SK-N-SH treated with all-trans-retinoic acid at 6 μM for 48 hours (cell line): ENCODE data around the gene OR51V1.
"Not testable (repeated sequence)": the region's sequence is repeated elsewhere in the genome, so short reads cannot be mapped to it uniquely, and the experiment has no call there.

Experiments used
- ATAC-seq: fragments of 200-7000 bp; cut with Tn5 transposase; 3 replicates; pipeline ENCODE4 v1.9.1; 2020; ENCODE audit warnings: mild to moderate bottlenecking, moderate library complexity
- ARNTL ChIP-seq: fragments of 450-650 bp; formaldehyde crosslinking; IDR thresholded peaks from 2 replicates; pipeline ENCODE4 v1.5.0; 2020; ENCODE audit warnings: low read depth, mild to moderate bottlenecking, moderate library complexity, borderline replicate concordance
- BACH2 ChIP-seq: fragments of 250-450 bp; sonication (Bioruptor Pico); IDR thresholded peaks from 2 replicates; pipeline ENCODE4 v1.9.0; 2021; ENCODE audit warnings: mild to moderate bottlenecking, borderline replicate concordance
- CREB5 ChIP-seq: fragments of 250-450 bp; sonication (Bioruptor Pico); IDR thresholded peaks from 2 replicates; pipeline ENCODE4 v1.5.1; 2020; ENCODE audit warnings: low read depth, mild to moderate bottlenecking, moderate library complexity
- CSDC2 ChIP-seq: fragments of 250-450 bp; sonication (Bioruptor Pico); IDR thresholded peaks from 2 replicates; pipeline ENCODE4 v1.5.0; 2020; ENCODE audit warnings: mild to moderate bottlenecking, moderate library complexity
- ESRRG ChIP-seq: fragments of 250-450 bp; sonication (Bioruptor Pico); IDR thresholded peaks from 2 replicates; pipeline ENCODE4 v1.6.1; 2021; ENCODE audit warnings: mild to moderate bottlenecking
- GLIS3 ChIP-seq: fragments of 250-450 bp; sonication (Bioruptor Pico); IDR thresholded peaks from 2 replicates; pipeline ENCODE4 v1.5.0; 2020; ENCODE audit warnings: mild to moderate bottlenecking, moderate library complexity
- ISL1 ChIP-seq: fragments of 250-450 bp; sonication (Bioruptor Pico); IDR thresholded peaks from 2 replicates; pipeline ENCODE4 v2.1.2; 2022; ENCODE audit warnings: mild to moderate bottlenecking, moderate library complexity
- OSR1 ChIP-seq: fragments of 250-450 bp; sonication (Bioruptor Pico); IDR thresholded peaks from 2 replicates; pipeline ENCODE4 v1.8.0; 2022; ENCODE audit warnings: moderate library complexity, mild to moderate bottlenecking, inconsistent platforms
- PATZ1 ChIP-seq: fragments of 250-450 bp; sonication (Bioruptor Pico); IDR thresholded peaks from 2 replicates; pipeline ENCODE4 v1.8.0; 2020; ENCODE audit warnings: mild to moderate bottlenecking, moderate library complexity, borderline replicate concordance
- POU6F1 ChIP-seq: fragments of 250-450 bp; sonication (Bioruptor Pico); IDR thresholded peaks from 2 replicates; pipeline ENCODE4 v1.8.0; 2021; ENCODE audit warnings: low read depth, mild to moderate bottlenecking, moderate library complexity, borderline replicate concordance
- PPARA ChIP-seq: fragments of 250-450 bp; sonication (Bioruptor Pico); IDR thresholded peaks from 2 replicates; pipeline ENCODE4 v1.5.0; 2020; ENCODE audit warnings: mild to moderate bottlenecking, borderline replicate concordance
- RARB ChIP-seq: fragments of 250-450 bp; sonication (Bioruptor Pico); IDR thresholded peaks from 2 replicates; pipeline ENCODE4 v1.8.0; 2021; ENCODE audit warnings: mild to moderate bottlenecking, moderate library complexity
- SNAI2 ChIP-seq: fragments of 250-450 bp; sonication (Bioruptor Pico); IDR thresholded peaks from 2 replicates; pipeline ENCODE4 v1.5.0; 2020; ENCODE audit warnings: mild to moderate bottlenecking, moderate library complexity
- TCF4 ChIP-seq: fragments of 250-450 bp; sonication (Bioruptor Pico); IDR thresholded peaks from 2 replicates; pipeline ENCODE4 v1.8.0; 2021; ENCODE audit warnings: mild to moderate bottlenecking, moderate library complexity, borderline replicate concordance
- TOX ChIP-seq: fragments of 250-450 bp; sonication (Bioruptor Pico); IDR thresholded peaks from 2 replicates; pipeline ENCODE4 v1.8.0; 2021; ENCODE audit warnings: mild to moderate bottlenecking, moderate library complexity, borderline replicate concordance
- TSHZ2 ChIP-seq: fragments of 250-450 bp; sonication (Bioruptor Pico); IDR thresholded peaks from 2 replicates; pipeline ENCODE4 v1.5.0; 2020; ENCODE audit warnings: mild to moderate bottlenecking, moderate library complexity
- ZC3H10 ChIP-seq: fragments of 250-450 bp; sonication (Bioruptor Pico); IDR thresholded peaks from 2 replicates; pipeline ENCODE4 v1.5.1; 2021; ENCODE audit warnings: mild to moderate bottlenecking, moderate library complexity
- ZFP3 ChIP-seq: fragments of 250-450 bp; sonication (Bioruptor Pico); IDR thresholded peaks from 2 replicates; pipeline ENCODE4 v1.5.0; 2020; ENCODE audit warnings: mild to moderate bottlenecking, moderate library complexity
- ZFP30 ChIP-seq: fragments of 450-650 bp; formaldehyde crosslinking; IDR thresholded peaks from 2 replicates; pipeline ENCODE4 v1.5.0; 2022; ENCODE audit warnings: mild to moderate bottlenecking, moderate library complexity
- ZNF565 ChIP-seq: fragments of 450-650 bp; formaldehyde crosslinking; conservative IDR thresholded peaks from 2 replicates; pipeline ENCODE4 v1.5.0; 2020; ENCODE audit warnings: low read depth, mild to moderate bottlenecking, moderate library complexity
- ZNF70 ChIP-seq: fragments of 450-650 bp; formaldehyde crosslinking; IDR thresholded peaks from 2 replicates; pipeline ENCODE4 v1.5.0; 2020; ENCODE audit warnings: mild to moderate bottlenecking, moderate library complexity
- ZNF8 ChIP-seq: fragments of 450-650 bp; formaldehyde crosslinking; IDR thresholded peaks from 2 replicates; pipeline ENCODE4 v1.5.0; 2020; ENCODE audit warnings: mild to moderate bottlenecking, moderate library complexity

OR51V1 gene

GRCh38 chr11:5200582-5200981, at the start of gene OR51V1:
TSS of gene OR51V1 (minus strand) at chr11:5200682. CDS start at chr11:5200682, 0 bp downstream.
- no peak for ATAC-seq
- TF ChIP-seq TSHZ2 (CRISPR knock-in tag) (no peak), ZNF8 (CRISPR knock-in tag) (no peak), ZFP30 (no peak), PPARA (CRISPR knock-in tag) (no peak), ZC3H10 (no peak), SNAI2 (no peak), TOX (CRISPR knock-in tag) (no peak), POU6F1 (CRISPR knock-in tag) (no peak), ISL1 (no peak), CREB5 (CRISPR knock-in tag) (no peak), GLIS3 (CRISPR knock-in tag) (no peak), ZFP3 (CRISPR knock-in tag) (no peak), TCF4 (CRISPR knock-in tag) (no peak), CSDC2 (CRISPR knock-in tag) (no peak), ESRRG (no peak), ZNF70 (CRISPR knock-in tag) (no peak), OSR1 (no peak), PATZ1 (no peak), ARNTL (no peak), BACH2 (CRISPR knock-in tag) (no peak)

- ATAC-seq, result not testable (repeated sequence)
These were observed 49.4 kb upstream of the OR51V1 start, which contains the start of gene HBG1 for GRCh38 chr11:5249807-5250396. TSS of gene HBG1 (minus strand) at chr11:5249857. CDS start at chr11:5249804, 53 bp downstream.

- ATAC-seq, result not testable (repeated sequence)
These were observed 48.0 kb upstream of the OR51V1 start for GRCh38 chr11:5248498-5248897.

GRCh38 chr11:5247472-5248192, 47.1 kb upstream of the OR51V1 start:
- no peak for ATAC-seq
- TF ChIP-seq ZNF565 (CRISPR knock-in tag) (no peak), PPARA (CRISPR knock-in tag) (no peak), CREB5 (CRISPR knock-in tag) (no peak), ZNF8 (CRISPR knock-in tag) (no peak), BACH2 (CRISPR knock-in tag) (no peak), TSHZ2 (CRISPR knock-in tag) (no peak), ZFP30 (no peak), OSR1 (no peak), TOX (CRISPR knock-in tag) (no peak), RARB (CRISPR knock-in tag) (no peak), GLIS3 (CRISPR knock-in tag) (no peak), PATZ1 (no peak)
